UCSD-AML1 (cell line): Measurements from ENCODE around the gene SFXN4.
A peak's percentile ranks its signal among the peaks of the same experiment; 100 is the strongest.
"Not testable (repeated sequence)": the region's sequence is repeated elsewhere in the genome, so short reads cannot be mapped to it uniquely, and the experiment has no call there.

Experiments
- DNase-seq: peaks from one replicate; lab custom pipeline; 2025; ENCODE audit not compliant: unreplicated experiment; lab: John Stamatoyannopoulos, UW

The SFXN4 gene

GRCh38 chr10:119149157-119149556 is 16.4 kb downstream of the SFXN4 start:
- no peak for DNase-seq

- DNase-seq = no peak
Measured at GRCh38 chr10:119143657-119144056, 21.9 kb downstream of the SFXN4 start.

- DNase-seq = no peak
Measured at GRCh38 chr10:119140603-119141245, 24.8 kb downstream of the SFXN4 start.

GRCh38 chr10:119139464-119140067 is 25.9 kb downstream of the SFXN4 start:
- DNase-seq = peak; percentile 61

GRCh38 chr10:119138346-119139306 is 26.9 kb downstream of the SFXN4 start:
- DNase-seq = no peak

- DNase-seq = not testable (repeated sequence)
Measured at GRCh38 chr10:119137878-119138277, 27.6 kb downstream of the SFXN4 start.

- DNase-seq = no peak
Measured at GRCh38 chr10:119136084-119136483, 29.4 kb downstream of the SFXN4 start.

- DNase-seq = no peak
Measured at GRCh38 chr10:119135513-119135881, 30.0 kb downstream of the SFXN4 start.

GRCh38 chr10:119133949-119134348 is 31.6 kb downstream of the SFXN4 start:
- no peak for DNase-seq

- no peak for DNase-seq
Measured at GRCh38 chr10:119132521-119133345, 32.8 kb downstream of the SFXN4 start.

GRCh38 chr10:119131512-119132240 is 33.8 kb downstream of the SFXN4 start:
- DNase-seq = peak; percentile 17

- DNase-seq = no peak
Measured at GRCh38 chr10:119129721-119130120, 35.8 kb downstream of the SFXN4 start.

GRCh38 chr10:119125942-119126341 is 39.6 kb downstream of the SFXN4 start:
- DNase-seq = no peak

GRCh38 chr10:119120875-119121274 is 44.6 kb downstream of the SFXN4 start:
- DNase-seq = no peak

- DNase-seq = no peak
Measured at GRCh38 chr10:119120413-119120867, 45.1 kb downstream of the SFXN4 start.

- DNase-seq = no peak
Measured at GRCh38 chr10:119119400-119119799, 46.1 kb downstream of the SFXN4 start.

- no peak for DNase-seq
Measured at GRCh38 chr10:119118231-119118630, 47.3 kb downstream of the SFXN4 start.

GRCh38 chr10:119116326-119116951 is 49.1 kb downstream of the SFXN4 start:
- DNase-seq = no peak

- no peak for DNase-seq
Measured at GRCh38 chr10:119115926-119116325, 49.6 kb downstream of the SFXN4 start.
